ENCODE measurements around the gene TBX22. TPM values are rescaled to one million over a fixed set of nuclear protein-coding genes. Genes with fewer than 3 reads are reported as not detected.
"Not testable (repeated sequence)": the region's sequence is repeated elsewhere in the genome, so short reads cannot be mapped to it uniquely, and the experiment has no call there.

The TBX22 gene
- total RNA-seq = not detected in 2 replicates

- Mint-ChIP-seq H3K27me3 (ENCODE audit: insufficient read depth) (no peaks in the 10 kb centered on the region), H3K4me1 (ENCODE audit: low read depth) (no peaks in the 10 kb centered on the region), H3K27ac (no peak within 1 kb of the TSS), H3K4me3 (no peak within 1 kb of the TSS), H3K9me3 (no peaks in the 10 kb centered on the region), H3K36me3 (ENCODE audit: low read depth) (no peaks in the 10 kb centered on the region)
- no peak for DNase-seq (ENCODE audit: low spot score)
- intact Hi-C loops (cut with micrococcal nuclease) = no loop called here
Measured at GRCh38 chrX:80014141-80014940, at the start of gene TBX22. Gene TBX22 (plus strand): TSS chrX:80014753. CDS start chrX:80022270, 7,517 bp downstream.

GRCh38 chrX:79975605-79976004, 38.9 kb upstream of the TBX22 start:
- no peaks in the 10 kb centered on the region for H3K9me3 Mint-ChIP-seq
- H3K36me3 Mint-ChIP-seq (ENCODE audit: low read depth) = no peaks in the 10 kb centered on the region
- no peaks in the 10 kb centered on the region for H3K27me3 Mint-ChIP-seq (ENCODE audit: insufficient read depth)
- H3K4me3 Mint-ChIP-seq = no peak overlapping the region
- DNase-seq (ENCODE audit: low spot score) = no peak
- no peak overlapping the region for H3K27ac Mint-ChIP-seq
- no peaks in the 10 kb centered on the region for H3K4me1 Mint-ChIP-seq (ENCODE audit: low read depth)
- intact Hi-C loops (cut with micrococcal nuclease) = no loop called here

- H3K4me3 Mint-ChIP-seq = no peak overlapping the region
- no peaks in the 10 kb centered on the region for H3K27me3 Mint-ChIP-seq (ENCODE audit: insufficient read depth)
- H3K9me3 Mint-ChIP-seq = no peaks in the 10 kb centered on the region
- intact Hi-C loops (cut with micrococcal nuclease) = no loop called here
- DNase-seq (ENCODE audit: low spot score) = no peak
- no peaks in the 10 kb centered on the region for H3K36me3 Mint-ChIP-seq (ENCODE audit: low read depth)
- H3K4me1 Mint-ChIP-seq (ENCODE audit: low read depth) = no peaks in the 10 kb centered on the region
- H3K27ac Mint-ChIP-seq = no peak overlapping the region
Measured at GRCh38 chrX:80004458-80004857, 10.1 kb upstream of the TBX22 start.

GRCh38 chrX:80011522-80011921, 3.0 kb upstream of the TBX22 start:
- no peaks in the 10 kb centered on the region for H3K27me3 Mint-ChIP-seq (ENCODE audit: insufficient read depth)
- no peaks in the 10 kb centered on the region for H3K9me3 Mint-ChIP-seq
- intact Hi-C loops (cut with micrococcal nuclease) = no loop called here
- no peak overlapping the region for H3K27ac Mint-ChIP-seq
- H3K4me1 Mint-ChIP-seq (ENCODE audit: low read depth) = no peaks in the 10 kb centered on the region
- DNase-seq (ENCODE audit: low spot score) = no peak
- H3K36me3 Mint-ChIP-seq (ENCODE audit: low read depth) = no peaks in the 10 kb centered on the region
- H3K4me3 Mint-ChIP-seq = no peak overlapping the region

GRCh38 chrX:80016182-80016581, 1.6 kb downstream of the TBX22 start:
- Mint-ChIP-seq H3K36me3 (ENCODE audit: low read depth) (no peaks in the 10 kb centered on the region), H3K4me1 (ENCODE audit: low read depth) (no peaks in the 10 kb centered on the region), H3K4me3 (no peak overlapping the region), H3K27me3 (ENCODE audit: insufficient read depth) (no peaks in the 10 kb centered on the region), H3K9me3 (no peaks in the 10 kb centered on the region), H3K27ac (no peak overlapping the region)
- no peak for DNase-seq (ENCODE audit: low spot score)
- intact Hi-C loops (cut with micrococcal nuclease) = no loop called here

- H3K9me3 Mint-ChIP-seq = no peaks in the 10 kb centered on the region
- H3K36me3 Mint-ChIP-seq (ENCODE audit: low read depth) = no peaks in the 10 kb centered on the region
- H3K4me3 Mint-ChIP-seq = no peak overlapping the region
Measured at GRCh38 chrX:80021621-80022020, 7.1 kb downstream of the TBX22 start.

GRCh38 chrX:80022363-80023031, 7.9 kb downstream of the TBX22 start:
- Mint-ChIP-seq H3K36me3 (ENCODE audit: low read depth) (no peaks in the 10 kb centered on the region), H3K9me3 (no peaks in the 10 kb centered on the region), H3K4me3 (no peak overlapping the region), H3K4me1 (ENCODE audit: low read depth) (no peaks in the 10 kb centered on the region), H3K27me3 (ENCODE audit: insufficient read depth) (peaks cover 4% of the 10 kb centered on the region), H3K27ac (no peak overlapping the region)
- intact Hi-C loops (cut with micrococcal nuclease) = no loop called here
- no peak for DNase-seq (ENCODE audit: low spot score)

More at GRCh38 chrX:80021621-80022020, 7.1 kb downstream of the TBX22 start:
- no peak overlapping the region for H3K27ac Mint-ChIP-seq
- intact Hi-C loops (cut with micrococcal nuclease) = no loop called here
- no peak for DNase-seq (ENCODE audit: low spot score)
- H3K27me3 Mint-ChIP-seq (ENCODE audit: insufficient read depth) = peaks cover 4% of the 10 kb centered on the region
- H3K4me1 Mint-ChIP-seq (ENCODE audit: low read depth) = no peaks in the 10 kb centered on the region

- intact Hi-C loops (cut with micrococcal nuclease) = no loop called here
- Mint-ChIP-seq H3K36me3 (ENCODE audit: low read depth) (no peaks in the 10 kb centered on the region), H3K9me3 (no peaks in the 10 kb centered on the region)
Measured at GRCh38 chrX:80026116-80026515, 11.6 kb downstream of the TBX22 start.

GRCh38 chrX:80066156-80066555, 51.6 kb downstream of the TBX22 start:
- H3K36me3 Mint-ChIP-seq (ENCODE audit: low read depth); H3K27ac Mint-ChIP-seq; H3K4me1 Mint-ChIP-seq (ENCODE audit: low read depth); DNase-seq (ENCODE audit: low spot score); intact Hi-C loops (cut with micrococcal nuclease); H3K4me3 Mint-ChIP-seq; H3K27me3 Mint-ChIP-seq (ENCODE audit: insufficient read depth): not testable (repeated sequence)
- peaks cover 15% of the 10 kb centered on the region for H3K9me3 Mint-ChIP-seq

More at GRCh38 chrX:80026116-80026515, 11.6 kb downstream of the TBX22 start:
- no peaks in the 10 kb centered on the region for H3K4me1 Mint-ChIP-seq (ENCODE audit: low read depth)
- H3K27me3 Mint-ChIP-seq (ENCODE audit: insufficient read depth) = peaks cover 4% of the 10 kb centered on the region
- no peak for DNase-seq (ENCODE audit: low spot score)
- no peak overlapping the region for H3K27ac Mint-ChIP-seq
- H3K4me3 Mint-ChIP-seq = no peak overlapping the region

- H3K4me3 Mint-ChIP-seq; H3K36me3 Mint-ChIP-seq (ENCODE audit: low read depth); DNase-seq (ENCODE audit: low spot score); H3K27ac Mint-ChIP-seq; intact Hi-C loops (cut with micrococcal nuclease); H3K27me3 Mint-ChIP-seq (ENCODE audit: insufficient read depth); H3K4me1 Mint-ChIP-seq (ENCODE audit: low read depth): not testable (repeated sequence)
- H3K9me3 Mint-ChIP-seq = peaks cover 14% of the 10 kb centered on the region
Measured at GRCh38 chrX:80075625-80076024, 61.1 kb downstream of the TBX22 start.

All from activated T-helper 1 cell treated with anti-CD3 and anti-CD28 coated beads, Interleukin-12 subunit alpha, Interleukin-12 subunit beta, Interleukin-2, Interleukin-4 antibody, amounts not matched to agents 30 ng/mL and 10 ng/mL and 1 ng/mL, durations not matched to agents 14 hours and 24 hours and 36 hours (primary cell).